NCI-H2196 treated with DMSO at 0.1 percent for 48 hours (cell line): ENCODE data around the gene XXYLT1.
"Not testable (repeated sequence)": the region's sequence is repeated elsewhere in the genome, so short reads cannot be mapped to it uniquely, and the experiment has no call there.

ENCODE experiments used
- DNase-seq: peaks from one replicate; lab custom pipeline; 2025; ENCODE audit not compliant: unreplicated experiment; lab: John Stamatoyannopoulos, UW

Gene XXYLT1

GRCh38 chr3:195068084-195069080 is 202.6 kb downstream of the XXYLT1 start:
- DNase-seq, result no peak

GRCh38 chr3:195066441-195066841 is 204.5 kb downstream of the XXYLT1 start:
- no peak for DNase-seq

- no peak for DNase-seq
These were observed 205.1 kb downstream of the XXYLT1 start for GRCh38 chr3:195065864-195066185.

- no peak for DNase-seq
These were observed 205.7 kb downstream of the XXYLT1 start for GRCh38 chr3:195065142-195065863.

GRCh38 chr3:195064300-195064931 is 206.5 kb downstream of the XXYLT1 start:
- DNase-seq, result no peak

GRCh38 chr3:195063581-195064193 is 207.3 kb downstream of the XXYLT1 start:
- DNase-seq, result no peak

GRCh38 chr3:195062866-195063540 is 208.0 kb downstream of the XXYLT1 start:
- DNase-seq, result no peak

GRCh38 chr3:195061756-195062655 is 209.0 kb downstream of the XXYLT1 start:
- DNase-seq, result no peak

GRCh38 chr3:195060531-195061291 is 210.2 kb downstream of the XXYLT1 start:
- no peak for DNase-seq

- no peak for DNase-seq
These were observed 210.8 kb downstream of the XXYLT1 start for GRCh38 chr3:195060217-195060481.

GRCh38 chr3:195059471-195060216 is 211.3 kb downstream of the XXYLT1 start:
- DNase-seq, result no peak

- DNase-seq, result no peak
These were observed 212.0 kb downstream of the XXYLT1 start for GRCh38 chr3:195059006-195059350.

GRCh38 chr3:195058336-195059005 is 212.5 kb downstream of the XXYLT1 start:
- no peak for DNase-seq

GRCh38 chr3:195057716-195058115 is 213.2 kb downstream of the XXYLT1 start:
- no peak for DNase-seq

GRCh38 chr3:195056506-195056905 is 214.5 kb downstream of the XXYLT1 start:
- DNase-seq, result no peak

GRCh38 chr3:195054311-195054710 is 216.6 kb downstream of the XXYLT1 start:
- no peak for DNase-seq

GRCh38 chr3:195052939-195053338 is 218.0 kb downstream of the XXYLT1 start:
- no peak for DNase-seq

GRCh38 chr3:195050296-195050695 is 220.7 kb downstream of the XXYLT1 start:
- DNase-seq, result not testable (repeated sequence)
